ENCODE measurements around the gene GNL3L. TPM values are rescaled to one million over a fixed set of nuclear protein-coding genes. Genes with fewer than 3 reads are reported as not detected.

GNL3L gene
- total and polyA plus RNA-seq, 9 of the 15 experiments (the other 6 are each of a cell fraction or from before 2014, with no cell fraction given), result 11.5 to 81.7 (median 37.6) TPM

DNA sequence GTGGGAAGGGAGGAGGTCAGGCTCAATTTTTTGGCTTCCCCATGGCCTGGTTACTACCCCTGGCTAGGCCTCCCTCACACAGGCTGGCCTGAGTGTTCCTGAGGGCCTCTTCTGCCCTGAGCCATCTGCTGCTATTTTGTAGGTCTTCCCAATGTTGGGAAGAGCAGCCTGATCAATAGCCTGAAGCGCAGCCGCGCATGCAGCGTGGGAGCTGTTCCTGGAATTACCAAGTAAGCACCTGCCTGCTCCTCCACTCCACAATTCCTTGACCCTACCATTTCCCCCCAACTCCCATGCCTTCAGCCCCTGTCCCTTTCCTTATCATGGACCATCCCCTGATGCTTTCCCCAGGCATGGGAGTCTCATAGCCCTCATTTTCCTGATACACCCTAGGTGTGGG is 20.8 kb downstream of the GNL3L start:
- in situ Hi-C loops (cut with MboI) (no loop called here), intact Hi-C loops (cut with micrococcal nuclease) (no loop called here)
- Histone ChIP-seq H3K27me3 (ENCODE audit: control insufficient read depth in 2 of 2, insufficient read depth in 2 of 2, low read length in 2 of 2) (no peaks in the 10 kb centered on the region), H3K4me3 (no peak overlapping the region), H3K27ac (ENCODE audit: extremely low read depth, low read depth, low read length) (no peak overlapping the region), H3K4me2 (ENCODE audit: insufficient read depth, low read length) (no peak overlapping the region), H4K20me1 (replicated peaks; ENCODE audit: control insufficient read depth, insufficient read depth, low read length) (no peaks in the 10 kb centered on the region), H3K4me1 (replicated peaks in 1 of 2; ENCODE audit: control insufficient read depth in 2 of 2, insufficient read depth in 2 of 2, low read length in 2 of 2) (no peaks in the 10 kb centered on the region), H3K9me1 (ENCODE audit: control insufficient read depth, insufficient read depth, low read length) (no peaks in the 10 kb centered on the region), H3K79me2 (ENCODE audit: control insufficient read depth, insufficient read depth, low read length) (no peaks in the 10 kb centered on the region), H2AFZ (ENCODE audit: low read depth, low read length) (no peak overlapping the region), H3K9me3 (replicated peaks; ENCODE audit: control insufficient read depth, insufficient read depth, low read depth, low read length) (no peaks in the 10 kb centered on the region), H3K9ac (ENCODE audit: insufficient read depth in 1 of 2, low read depth in 2 of 2, low read length in 2 of 2) (no peak overlapping the region), H3K36me3 (ENCODE audit: control insufficient read depth, insufficient read depth, low read length) (peaks cover 88% of the 10 kb centered on the region; the same call in 2 of the 3 replicates)
- CTCF ChIA-PET (ENCODE audit: low intra/inter-chr PET ratio), result no interaction called here
- DNase-seq (ENCODE audit: extremely low read depth in 1 of 4, low spot score in 3 of 4) (no peak), ATAC-seq (no peak), FAIRE-seq (no peak)
- BruUV-seq (replicated peaks), result no TSS peak
- TF ChIP-seq SREBF2 (CRISPR knock-in tag; IDR thresholded peaks at IDR 0.05) (no peak), ZNF224 (CRISPR knock-in tag; IDR thresholded peaks at IDR 0.05) (no peak), CHD4 (IDR thresholded peaks at IDR 0.05; ENCODE audit: insufficient read depth, insufficient replicate concordance, low read depth, low read length, poor library complexity, severe bottlenecking) (no peak), ZC3H8 (IDR thresholded peaks at IDR 0.05) (no peak), ZNF507 (tag; conservative IDR thresholded peaks at IDR 0.05) (no peak), GABPB1 (CRISPR knock-in tag; IDR thresholded peaks at IDR 0.05) (no peak), ZNF696 (CRISPR knock-in tag; conservative IDR thresholded peaks at IDR 0.05) (no peak), SAP30 (IDR thresholded peaks at IDR 0.05; ENCODE audit: borderline replicate concordance, insufficient read depth, low read depth, low read length, poor library complexity, severe bottlenecking) (no peak), SNIP1 (IDR thresholded peaks at IDR 0.05; ENCODE audit: low read depth) (no peak), BMI1 (IDR thresholded peaks at IDR 0.05; ENCODE audit: low read length) (no peak)
- POLR2A ChIA-PET, result no interaction called here
- no CpG with 5 or more reads among the region's 4 CpGs for WGBS (ENCODE audit: insufficient coverage, low coverage, missing lambda C conversion rate)
